ENCODE results near the gene GOLGA6L26. TPM values are rescaled to one million over a fixed set of nuclear protein-coding genes. Genes with fewer than 3 reads are reported as not detected.
"Not testable (repeated sequence)": the region's sequence is repeated elsewhere in the genome, so short reads cannot be mapped to it uniquely, and the experiment has no call there.

Gene GOLGA6L26, protein sequence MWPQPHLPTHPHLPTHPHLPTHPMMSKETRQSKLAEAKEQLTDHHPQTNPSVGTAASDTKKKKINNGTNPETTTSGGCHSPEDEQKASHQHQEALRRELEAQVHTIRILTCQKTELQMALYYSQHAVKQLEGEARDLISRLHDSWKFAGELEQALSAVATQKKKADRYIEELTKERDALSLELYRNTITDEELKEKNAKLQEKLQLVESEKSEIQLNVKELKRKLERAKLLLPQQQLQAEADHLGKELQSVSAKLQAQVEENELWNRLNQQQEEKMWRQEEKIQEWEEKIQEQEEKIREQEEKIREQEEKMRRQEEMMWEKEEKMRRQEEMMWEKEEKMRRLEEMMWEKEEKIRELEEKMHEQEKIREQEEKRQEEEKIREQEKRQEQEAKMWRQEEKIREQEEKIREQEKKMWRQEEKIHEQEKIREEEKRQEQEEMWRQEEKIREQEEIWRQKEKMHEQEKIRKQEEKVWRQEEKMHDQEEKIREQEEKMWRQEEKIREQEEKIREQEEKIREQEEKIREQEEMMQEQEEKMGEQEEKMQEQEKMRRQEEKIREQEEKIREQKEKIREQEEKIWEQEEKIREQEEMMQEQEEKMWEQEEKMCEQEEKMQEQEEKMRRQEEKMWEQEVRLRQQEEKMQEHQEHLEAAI
- not detected in 2 replicates for total RNA-seq
- long read RNA-seq = 0 reads

DNA sequence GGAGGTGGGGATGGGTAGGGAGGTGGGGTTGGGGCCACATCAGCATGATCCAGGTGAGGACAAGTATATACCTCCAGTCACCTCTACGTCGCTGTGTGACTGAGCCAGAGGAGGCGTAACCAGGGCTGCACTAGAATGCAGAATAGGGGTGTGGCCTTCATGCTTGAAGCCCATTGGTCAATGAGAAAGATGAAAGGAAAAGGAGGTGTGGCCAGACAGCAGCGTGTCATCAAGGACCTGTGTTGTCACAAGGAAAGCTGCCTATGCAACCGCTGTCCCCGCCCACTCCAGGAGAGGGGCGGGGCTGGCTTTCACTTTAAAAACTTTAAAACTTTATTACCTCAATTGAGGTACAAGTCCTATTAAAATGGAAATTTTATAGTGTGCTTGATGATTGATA is at the start of gene GOLGA6L26:
TSS of gene GOLGA6L26 (minus strand) at position 101 of the 400 bp plus-strand sequence. CDS start at position 40, 61 bp downstream.
- not testable (repeated sequence) for H3K4me1 Mint-ChIP-seq (ENCODE audit: low read depth); DNase-seq (ENCODE audit: low spot score, unreplicated experiment); H3K4me3 Mint-ChIP-seq (ENCODE audit: low read depth); H3K9me3 Mint-ChIP-seq (ENCODE audit: low read depth); H3K27ac Mint-ChIP-seq; H3K27me3 Mint-ChIP-seq; H3K36me3 Mint-ChIP-seq (ENCODE audit: insufficient read depth)

DNA sequence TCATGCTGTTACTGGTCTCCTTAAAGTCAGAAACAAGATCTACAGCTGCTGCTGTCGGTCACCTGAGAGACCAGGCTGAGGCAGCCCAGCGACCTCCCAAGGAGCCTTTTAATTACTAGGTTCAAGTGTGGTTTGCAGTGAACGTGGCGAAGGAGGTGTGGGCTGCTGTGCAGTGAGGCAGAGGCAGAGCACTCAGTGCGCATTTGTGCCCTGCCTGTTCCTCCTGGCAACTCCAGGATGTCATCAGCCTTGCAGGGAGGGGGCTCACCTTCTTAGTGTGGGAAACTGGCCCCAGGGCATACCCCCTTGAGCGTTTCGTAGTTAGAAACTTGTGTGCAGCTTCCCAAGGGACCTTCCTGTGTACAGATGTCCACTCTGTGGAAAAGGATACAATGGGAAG is 47.2 kb upstream of the GOLGA6L26 start:
- not testable (repeated sequence) for H3K36me3 Mint-ChIP-seq (ENCODE audit: insufficient read depth); H3K4me3 Mint-ChIP-seq (ENCODE audit: low read depth); DNase-seq (ENCODE audit: low spot score, unreplicated experiment); H3K27me3 Mint-ChIP-seq; H3K4me1 Mint-ChIP-seq (ENCODE audit: low read depth); H3K27ac Mint-ChIP-seq
- H3K9me3 Mint-ChIP-seq (ENCODE audit: low read depth) = peaks cover 10% of the 10 kb centered on the region

DNA sequence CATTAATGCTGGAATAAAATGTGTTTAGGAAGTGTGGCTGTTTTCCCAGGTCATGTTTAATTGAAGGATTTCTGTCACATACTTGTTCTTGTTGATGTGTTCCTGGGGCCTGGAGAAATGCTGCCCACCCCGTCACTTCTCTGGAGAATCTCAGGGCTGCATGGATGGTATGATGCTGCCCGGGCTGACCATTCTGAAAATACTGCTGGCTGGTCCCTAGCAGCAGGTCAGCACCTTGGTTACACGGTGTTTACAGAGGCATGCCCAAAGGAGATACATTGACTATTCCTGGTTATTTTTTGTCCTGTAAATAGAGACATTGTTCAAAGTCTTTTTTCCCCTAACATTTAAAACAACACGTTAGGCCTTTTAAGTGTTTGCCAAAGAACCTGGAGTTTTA is 46.7 kb upstream of the GOLGA6L26 start:
- not testable (repeated sequence) for DNase-seq (ENCODE audit: low spot score, unreplicated experiment); H3K4me3 Mint-ChIP-seq (ENCODE audit: low read depth); H3K4me1 Mint-ChIP-seq (ENCODE audit: low read depth); H3K36me3 Mint-ChIP-seq (ENCODE audit: insufficient read depth); H3K27ac Mint-ChIP-seq; H3K27me3 Mint-ChIP-seq
- peaks cover 11% of the 10 kb centered on the region for H3K9me3 Mint-ChIP-seq (ENCODE audit: low read depth)

DNA sequence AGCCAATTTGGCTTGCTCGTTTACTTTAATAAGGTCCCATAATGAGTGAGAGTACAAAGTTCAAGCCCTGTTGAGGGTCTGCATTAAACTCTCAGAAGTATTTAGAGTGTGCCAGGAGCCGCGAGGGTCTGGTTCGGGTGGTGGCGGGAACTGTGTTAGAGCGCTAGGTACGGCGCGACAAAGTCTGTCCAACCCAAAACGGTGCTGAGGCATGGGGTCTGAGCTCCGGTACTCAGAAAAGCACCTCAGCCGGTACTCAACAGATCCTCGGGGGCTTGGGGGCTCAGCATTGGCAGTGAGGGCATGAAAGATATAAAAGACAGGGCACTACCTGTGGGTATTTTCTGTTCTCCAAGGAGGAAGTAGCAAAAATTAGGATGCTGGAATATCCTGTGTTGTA is 45.0 kb upstream of the GOLGA6L26 start:
- not testable (repeated sequence) for H3K9me3 Mint-ChIP-seq (ENCODE audit: low read depth); DNase-seq (ENCODE audit: low spot score, unreplicated experiment); H3K36me3 Mint-ChIP-seq (ENCODE audit: insufficient read depth); H3K4me3 Mint-ChIP-seq (ENCODE audit: low read depth); H3K27me3 Mint-ChIP-seq; H3K27ac Mint-ChIP-seq; H3K4me1 Mint-ChIP-seq (ENCODE audit: low read depth)

DNA sequence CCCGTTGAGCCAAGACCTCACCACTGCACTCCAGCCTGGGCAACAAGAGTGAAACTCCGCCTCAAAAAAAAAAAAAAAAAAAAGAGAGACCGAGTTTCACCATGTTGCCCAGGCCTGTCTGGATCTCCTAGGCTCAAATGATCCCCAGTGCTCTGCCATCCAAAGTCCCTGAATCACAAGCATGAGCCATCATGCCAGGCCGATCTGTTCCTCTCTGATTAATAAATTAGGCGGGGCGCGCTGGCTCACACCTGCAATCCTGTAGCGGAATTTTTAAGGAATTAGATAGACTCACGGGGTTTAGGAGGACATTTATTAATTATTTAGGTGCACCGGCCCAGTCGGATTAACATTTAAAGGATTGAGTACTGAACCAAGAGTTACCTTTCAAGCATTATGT is 40.2 kb upstream of the GOLGA6L26 start:
- not testable (repeated sequence) for DNase-seq (ENCODE audit: low spot score, unreplicated experiment); H3K27ac Mint-ChIP-seq; H3K36me3 Mint-ChIP-seq (ENCODE audit: insufficient read depth); H3K27me3 Mint-ChIP-seq; H3K4me1 Mint-ChIP-seq (ENCODE audit: low read depth); H3K9me3 Mint-ChIP-seq (ENCODE audit: low read depth); H3K4me3 Mint-ChIP-seq (ENCODE audit: low read depth)

DNA sequence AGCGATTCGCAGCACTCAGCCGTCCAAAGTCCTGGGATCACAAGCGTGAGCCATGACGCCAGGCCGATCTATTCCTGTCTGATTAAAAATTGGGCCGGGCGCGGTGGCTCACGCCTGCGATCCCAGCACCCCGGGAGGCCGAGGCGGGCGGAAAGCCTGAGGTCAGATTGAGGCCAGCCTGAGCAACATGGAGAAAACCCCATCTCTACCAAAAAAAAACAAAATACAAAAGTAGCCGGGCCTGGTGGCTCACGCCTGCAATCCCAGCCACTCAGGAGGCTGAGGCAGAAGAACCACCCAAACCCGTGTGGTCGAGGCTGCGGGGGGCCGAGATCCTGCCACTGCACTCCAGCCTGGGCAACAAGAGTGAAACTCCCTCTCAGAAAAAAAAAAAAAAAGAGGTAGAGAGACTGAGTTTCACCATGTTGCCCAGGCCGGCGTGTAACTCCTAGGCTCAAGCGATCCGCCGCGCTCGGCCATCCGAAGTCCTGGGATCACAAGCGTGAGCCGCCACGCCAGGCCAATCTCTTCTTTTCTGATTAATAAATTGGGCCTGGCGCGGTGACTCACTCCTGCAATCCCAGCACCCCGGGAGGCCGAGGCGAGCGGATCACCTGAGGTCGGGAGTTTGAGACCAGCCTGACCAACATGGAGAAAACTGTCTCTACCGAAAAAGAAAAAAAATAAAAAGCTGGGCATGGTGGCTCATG is 39.0 kb upstream of the GOLGA6L26 start:
- H3K36me3 Mint-ChIP-seq (ENCODE audit: insufficient read depth); H3K27ac Mint-ChIP-seq; H3K4me1 Mint-ChIP-seq (ENCODE audit: low read depth); H3K27me3 Mint-ChIP-seq; DNase-seq (ENCODE audit: low spot score, unreplicated experiment); H3K4me3 Mint-ChIP-seq (ENCODE audit: low read depth); H3K9me3 Mint-ChIP-seq (ENCODE audit: low read depth): not testable (repeated sequence)

DNA sequence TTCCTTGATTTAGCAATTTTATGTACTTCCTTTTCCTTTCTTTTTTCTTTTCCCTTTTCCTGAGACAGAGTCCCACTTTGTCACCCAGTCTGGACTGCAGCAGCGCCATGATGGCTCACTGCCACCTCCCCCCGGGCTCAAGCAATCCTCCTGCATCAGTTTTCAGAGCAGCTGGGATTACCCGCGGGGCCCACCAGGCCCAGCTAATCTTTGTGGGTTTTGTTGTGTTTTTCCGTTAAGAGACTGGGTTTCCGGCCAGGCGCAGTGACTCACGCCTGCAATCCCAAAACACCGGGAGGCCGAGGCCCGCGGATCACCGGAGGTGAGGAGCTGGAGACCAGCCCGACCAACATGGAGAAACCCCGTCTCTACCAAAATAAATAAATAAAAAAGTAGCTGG is 38.3 kb upstream of the GOLGA6L26 start:
- TF ChIP-seq, protein P1, sequence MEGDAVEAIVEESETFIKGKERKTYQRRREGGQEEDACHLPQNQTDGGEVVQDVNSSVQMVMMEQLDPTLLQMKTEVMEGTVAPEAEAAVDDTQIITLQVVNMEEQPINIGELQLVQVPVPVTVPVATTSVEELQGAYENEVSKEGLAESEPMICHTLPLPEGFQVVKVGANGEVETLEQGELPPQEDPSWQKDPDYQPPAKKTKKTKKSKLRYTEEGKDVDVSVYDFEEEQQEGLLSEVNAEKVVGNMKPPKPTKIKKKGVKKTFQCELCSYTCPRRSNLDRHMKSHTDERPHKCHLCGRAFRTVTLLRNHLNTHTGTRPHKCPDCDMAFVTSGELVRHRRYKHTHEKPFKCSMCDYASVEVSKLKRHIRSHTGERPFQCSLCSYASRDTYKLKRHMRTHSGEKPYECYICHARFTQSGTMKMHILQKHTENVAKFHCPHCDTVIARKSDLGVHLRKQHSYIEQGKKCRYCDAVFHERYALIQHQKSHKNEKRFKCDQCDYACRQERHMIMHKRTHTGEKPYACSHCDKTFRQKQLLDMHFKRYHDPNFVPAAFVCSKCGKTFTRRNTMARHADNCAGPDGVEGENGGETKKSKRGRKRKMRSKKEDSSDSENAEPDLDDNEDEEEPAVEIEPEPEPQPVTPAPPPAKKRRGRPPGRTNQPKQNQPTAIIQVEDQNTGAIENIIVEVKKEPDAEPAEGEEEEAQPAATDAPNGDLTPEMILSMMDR (IDR thresholded peaks at IDR 0.05; ENCODE audit: unreplicated experiment) = no peak
- Mint-ChIP-seq H3K4me3 (ENCODE audit: low read depth) (no peak overlapping the region), H3K27ac (no peak overlapping the region), H3K36me3 (ENCODE audit: insufficient read depth) (no peaks in the 10 kb centered on the region), H3K27me3 (no peaks in the 10 kb centered on the region), H3K4me1 (ENCODE audit: low read depth) (no peaks in the 10 kb centered on the region), H3K9me3 (ENCODE audit: low read depth) (peaks cover 8% of the 10 kb centered on the region)
- DNase-seq (ENCODE audit: low spot score, unreplicated experiment) = no peak

DNA sequence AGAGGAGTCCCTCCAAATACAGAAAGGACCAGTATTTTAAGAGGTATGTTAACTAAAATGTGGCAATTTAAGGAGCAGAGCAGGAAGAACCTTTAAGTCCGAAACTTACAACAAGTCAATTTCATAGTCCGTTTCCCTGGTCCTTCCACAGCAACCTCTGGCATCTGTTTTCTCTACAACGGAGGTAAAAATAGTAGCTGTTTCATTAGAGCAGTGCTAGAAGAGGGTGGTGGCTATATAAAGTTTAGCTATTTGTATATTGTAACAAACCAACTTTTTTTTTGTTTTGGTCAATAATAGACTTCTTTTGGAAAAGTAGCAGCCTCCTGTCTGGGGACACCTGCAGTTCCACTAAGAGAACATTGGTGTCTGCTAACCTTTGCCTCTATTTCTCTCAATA is 37.9 kb upstream of the GOLGA6L26 start:
- DNase-seq (ENCODE audit: low spot score, unreplicated experiment); H3K9me3 Mint-ChIP-seq (ENCODE audit: low read depth); H3K36me3 Mint-ChIP-seq (ENCODE audit: insufficient read depth); H3K4me1 Mint-ChIP-seq (ENCODE audit: low read depth); H3K27me3 Mint-ChIP-seq; H3K27ac Mint-ChIP-seq; H3K4me3 Mint-ChIP-seq (ENCODE audit: low read depth): not testable (repeated sequence)

DNA sequence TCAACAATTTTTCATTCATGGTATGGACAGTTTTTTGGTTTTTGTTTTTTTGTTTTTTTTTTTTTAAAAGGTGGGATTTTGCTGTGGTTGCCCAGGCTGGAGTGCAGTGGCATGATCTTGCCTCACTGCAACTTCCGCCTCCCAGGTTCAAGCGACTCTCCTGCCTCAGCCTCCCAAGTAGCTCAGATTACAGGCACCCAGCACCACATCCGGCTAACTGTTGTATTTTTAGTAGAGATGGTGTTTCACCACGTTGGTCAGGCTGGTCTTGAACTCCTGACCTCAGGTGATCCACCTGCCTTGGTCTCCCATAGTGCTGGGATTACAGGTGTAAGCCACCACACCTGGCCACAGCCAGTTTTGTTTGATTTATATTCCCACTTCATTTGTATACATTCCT is 37.1 kb upstream of the GOLGA6L26 start:
- H3K36me3 Mint-ChIP-seq (ENCODE audit: insufficient read depth); H3K27me3 Mint-ChIP-seq; DNase-seq (ENCODE audit: low spot score, unreplicated experiment); H3K4me3 Mint-ChIP-seq (ENCODE audit: low read depth); H3K4me1 Mint-ChIP-seq (ENCODE audit: low read depth); H3K9me3 Mint-ChIP-seq (ENCODE audit: low read depth); H3K27ac Mint-ChIP-seq: not testable (repeated sequence)

Measured in progenitor cell of endocrine pancreas (in vitro differentiated cells).